SU-DHL-6 (cell line): ENCODE results near the gene CNTNAP5.

Source experiments
- H2AFZ ChIP-seq: fragments of 200-600 bp; sonication (generic); 2 replicates; pipeline ENCODE4 v1.6.1; 2014; ENCODE audit warnings: low read depth, mild to moderate bottlenecking, moderate library complexity, mixed read lengths, antibody characterized with exemption, low read length; ENCODE audit not compliant: severe bottlenecking
- H3F3A ChIP-seq: fragments of 200-600 bp; shearing (Covaris generic); 2 replicates; pipeline ENCODE4 v1.6.0; 2016; ENCODE audit warnings: antibody characterized with exemption, mild to moderate bottlenecking; ENCODE audit not compliant: insufficient read depth
- H3K27ac ChIP-seq: fragments of 200-600 bp; sonication (generic); 2 replicates; pipeline ENCODE4 v1.5.1; 2016; ENCODE audit warnings: low read depth, mild to moderate bottlenecking, low read length, moderate library complexity, mixed read lengths
- H3K27me3 ChIP-seq: fragments of 200-600 bp; sonication (generic), shearing (Covaris generic); 2 replicates; pipeline ENCODE4 v1.6.0; 2014; ENCODE audit warnings: mild to moderate bottlenecking, low read length
- H3K36me3 ChIP-seq: fragments of 200-600 bp; sonication (generic); 2 replicates; pipeline ENCODE4 v1.6.1; 2014; ENCODE audit warnings: mild to moderate bottlenecking, low read length, mixed read lengths
- H3K4me2 ChIP-seq: fragments of 300-600, 200-600 bp; shearing (Covaris generic), sonication (generic); 2 replicates; pipeline ENCODE4 v1.6.0; 2014; ENCODE audit warnings: low read length, low read depth, mild to moderate bottlenecking; ENCODE audit not compliant: poor library complexity, severe bottlenecking
- H3K4me3 ChIP-seq: fragments of 200-600 bp; sonication (generic); 2 replicates; pipeline ENCODE4 v1.5.1; 2014; ENCODE audit warnings: antibody characterized with exemption, low read length, mild to moderate bottlenecking, mixed read lengths; ENCODE audit not compliant: insufficient read depth, poor library complexity, severe bottlenecking
- H3K79me2 ChIP-seq: fragments of 200-600 bp; sonication (generic); 2 replicates; pipeline ENCODE4 v1.6.1; 2014; ENCODE audit warnings: mild to moderate bottlenecking, low read length, moderate library complexity; ENCODE audit not compliant: insufficient read depth
- H3K9ac ChIP-seq: fragments of 200-600 bp; sonication (generic); 2 replicates; pipeline ENCODE4 v1.7.0; 2014; ENCODE audit warnings: mild to moderate bottlenecking, low read length
- H3K9me2 ChIP-seq: fragments of 200-600 bp; sonication (generic); replicated peaks from 2 replicates; pipeline ENCODE4 v1.6.1; 2014; ENCODE audit warnings: low read length; ENCODE audit not compliant: insufficient read depth
- H3K9me3 ChIP-seq: fragments of 200-600 bp; sonication (generic); 2 replicates; pipeline ENCODE4 v1.6.1; 2014; ENCODE audit warnings: low read length, mixed read lengths; ENCODE audit not compliant: insufficient read depth
- H4K20me1 ChIP-seq: fragments of 200-600 bp; sonication (generic); 2 replicates; pipeline ENCODE4 v1.6.1; 2014; ENCODE audit warnings: low read depth, mild to moderate bottlenecking, antibody characterized with exemption, low read length, moderate library complexity, mixed read lengths
- CTCF ChIP-seq: fragments of 200-600 bp; sonication (generic); IDR thresholded peaks from one replicate; pipeline ENCODE4 v1.5.1; 2017; ENCODE audit warnings: antibody characterized with exemption, mild to moderate bottlenecking, low read length, moderate library complexity; ENCODE audit not compliant: insufficient read depth, poor library complexity, severe bottlenecking
- EZH2phosphoT487 ChIP-seq: fragments of 200-600 bp; sonication (generic), shearing (Covaris generic); conservative IDR thresholded peaks from 2 replicates; pipeline ENCODE4 v1.6.1; 2018; ENCODE audit warnings: mild to moderate bottlenecking, antibody characterized with exemption, low read length, moderate library complexity, mixed read lengths

The CNTNAP5 gene

GRCh38 chr2:124647245-124647644 is 622.2 kb downstream of the CNTNAP5 start:
- no peaks in the 10 kb centered on the region for H3K9me2 ChIP-seq
- H3K27me3 ChIP-seq: no peaks in the 10 kb centered on the region
- no peak overlapping the region for H3K9ac ChIP-seq
- H2AFZ ChIP-seq: no peak overlapping the region
- H3K27ac ChIP-seq: no peak overlapping the region
- H3K4me3 ChIP-seq: no peak overlapping the region
- H3K4me2 ChIP-seq: no peak overlapping the region
- no peaks in the 10 kb centered on the region for H3K36me3 ChIP-seq
- no peaks in the 10 kb centered on the region for H4K20me1 ChIP-seq
- TF ChIP-seq CTCF (no peak), EZH2phosphoT487 (no peak)
- H3K79me2 ChIP-seq: no peaks in the 10 kb centered on the region
- no peaks in the 10 kb centered on the region for H3K9me3 ChIP-seq
- no peaks in the 10 kb centered on the region for H3F3A ChIP-seq

- TF ChIP-seq EZH2phosphoT487: no peak
- no peak for TF ChIP-seq CTCF
- no peaks in the 10 kb centered on the region for H3F3A ChIP-seq
Measured at GRCh38 chr2:124647663-124648062, 622.6 kb downstream of the CNTNAP5 start.

GRCh38 chr2:124649001-124649400 is 623.9 kb downstream of the CNTNAP5 start:
- Histone ChIP-seq H2AFZ (no peak overlapping the region), H3K79me2 (no peaks in the 10 kb centered on the region), H3K9ac (no peak overlapping the region), H4K20me1 (no peaks in the 10 kb centered on the region), H3F3A (no peaks in the 10 kb centered on the region), H3K4me2 (no peak overlapping the region), H3K27ac (no peak overlapping the region), H3K27me3 (no peaks in the 10 kb centered on the region), H3K36me3 (no peaks in the 10 kb centered on the region), H3K4me3 (no peak overlapping the region), H3K9me3 (no peaks in the 10 kb centered on the region), H3K9me2 (no peaks in the 10 kb centered on the region)
- TF ChIP-seq EZH2phosphoT487 (no peak), CTCF (no peak)

More at GRCh38 chr2:124647663-124648062, 622.6 kb downstream of the CNTNAP5 start:
- no peaks in the 10 kb centered on the region for H4K20me1 ChIP-seq
- no peak overlapping the region for H3K9ac ChIP-seq
- H3K9me3 ChIP-seq: no peaks in the 10 kb centered on the region
- H3K79me2 ChIP-seq: no peaks in the 10 kb centered on the region
- H2AFZ ChIP-seq: no peak overlapping the region
- H3K36me3 ChIP-seq: no peaks in the 10 kb centered on the region
- H3K27me3 ChIP-seq: no peaks in the 10 kb centered on the region
- no peak overlapping the region for H3K4me2 ChIP-seq
- H3K9me2 ChIP-seq: no peaks in the 10 kb centered on the region
- no peak overlapping the region for H3K27ac ChIP-seq
- H3K4me3 ChIP-seq: no peak overlapping the region
